Body of pancreas (tissue), 4 donors: ENCODE measurements around the gene LRRC47. TPM values are rescaled to one million over a fixed set of nuclear protein-coding genes. Genes with fewer than 3 reads are reported as not detected.

Experiments
- ATAC-seq: fragments of 150-250 bp; one replicate; pipeline ENCODE4 v1.9.1; 2016
- DNase-seq, 4 donors: peaks; one replicate each; pipeline ENCODE4 v3.0.0-alpha.2; 2019
- H3K27ac ChIP-seq, 4 donors: fragments of 200-600 bp; sonication (generic); 1 replicate in 3 of 4; 2 replicates in 1 of 4; pipeline versions ENCODE4 v1.5.1 to v1.6.1; 2016 to 2019; ENCODE audit warnings: mild to moderate bottlenecking in 1 of 4, mixed read lengths in 1 of 4, moderate library complexity in 1 of 4
- H3K27me3 ChIP-seq, 2 donors: fragments of 200-600 bp; sonication (generic); one replicate each; pipeline ENCODE4 v1.6.0; 2016; ENCODE audit warnings: mild to moderate bottlenecking in 1 of 2
- H3K36me3 ChIP-seq, 2 donors: fragments of 200-600 bp; sonication (generic); replicated peaks in 1 of 2; 2 replicates each; pipeline ENCODE4 v1.5.1; 2016; ENCODE audit warnings: low read depth in 2 of 2; ENCODE audit not compliant: insufficient read depth in 1 of 2
- H3K4me1 ChIP-seq: fragments of 200-600 bp; sonication (generic); one replicate; pipeline ENCODE4 v1.6.0; 2016
- H3K4me3 ChIP-seq, 2 donors: fragments of 200-600 bp; sonication (generic); 1 replicate in 1 of 2; 2 replicates in 1 of 2; pipeline ENCODE4 v1.5.1; 2016 to 2019
- H3K9me3 ChIP-seq, 3 donors: fragments of 200-600 bp; sonication (generic); 1 replicate in 2 of 3; 2 replicates in 1 of 3; pipeline ENCODE4 v1.5.1; 2016
- POLR2A ChIP-seq, 3 donors: fragments of 450-650 bp; IDR thresholded peaks; one replicate each; pipeline ENCODE4 v1.6.1; 2016; ENCODE audit warnings: antibody characterized with exemption in 3 of 3, mild to moderate bottlenecking in 2 of 3
- WGBS, 2 donors: methylation state at CpG; one replicate each; pipeline ENCODE4 v1.1.5; 2017; 5-methylcytosine and 5-hydroxymethylcytosine counted together
- intact Hi-C: fragments of 100-400 bp; cut with DNase I; formaldehyde crosslinking; loops from one replicate; pipeline ENCODE4 v1.15.1; 2023
- total RNA-seq, 2 donors: library from RNA; depleted of rRNA; stranded (reverse); fragments of >200 nt; gene quantifications; one replicate each; pipeline ENCODE4 v1.1.0, GENCODE V29; 2016
- TF ChIP-seq, protein P1 (sequence below), 7 experiments: fragments of 450-650 bp in 4 of 7; fragments of 200-600 bp in 3 of 7; sonication (generic) in 3 of 7; IDR thresholded peaks; one replicate each; pipeline ENCODE4 v1.5.1; 2016 to 2019; ENCODE audit warnings: antibody characterized with exemption in 7 of 7

Gene LRRC47
- total RNA-seq, 2 donors from 2014 or later, result 40.0 to 49.4 TPM

DNA sequence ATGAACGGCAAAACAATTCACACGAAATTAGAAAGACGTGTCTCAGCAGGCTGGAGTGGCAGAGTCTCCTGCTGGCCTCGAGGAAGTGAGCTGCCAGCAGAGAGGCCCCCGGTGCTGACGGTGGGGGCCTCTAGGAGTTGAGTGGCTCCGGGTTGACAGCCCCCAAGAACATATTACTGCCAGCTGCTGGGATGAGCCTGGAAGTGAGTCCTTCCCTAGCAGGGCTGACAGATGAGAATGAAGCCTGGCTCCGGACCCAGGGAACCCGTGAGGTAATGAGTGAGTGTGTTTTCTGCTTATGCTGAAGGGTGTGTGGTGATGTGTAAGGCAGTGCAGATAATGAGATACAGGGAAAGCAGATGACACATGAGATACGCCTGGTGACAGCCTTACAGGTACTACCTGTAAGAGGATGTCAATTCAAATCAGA is 23.5 kb upstream of the LRRC47 start:
- TF ChIP-seq, protein P1, sequence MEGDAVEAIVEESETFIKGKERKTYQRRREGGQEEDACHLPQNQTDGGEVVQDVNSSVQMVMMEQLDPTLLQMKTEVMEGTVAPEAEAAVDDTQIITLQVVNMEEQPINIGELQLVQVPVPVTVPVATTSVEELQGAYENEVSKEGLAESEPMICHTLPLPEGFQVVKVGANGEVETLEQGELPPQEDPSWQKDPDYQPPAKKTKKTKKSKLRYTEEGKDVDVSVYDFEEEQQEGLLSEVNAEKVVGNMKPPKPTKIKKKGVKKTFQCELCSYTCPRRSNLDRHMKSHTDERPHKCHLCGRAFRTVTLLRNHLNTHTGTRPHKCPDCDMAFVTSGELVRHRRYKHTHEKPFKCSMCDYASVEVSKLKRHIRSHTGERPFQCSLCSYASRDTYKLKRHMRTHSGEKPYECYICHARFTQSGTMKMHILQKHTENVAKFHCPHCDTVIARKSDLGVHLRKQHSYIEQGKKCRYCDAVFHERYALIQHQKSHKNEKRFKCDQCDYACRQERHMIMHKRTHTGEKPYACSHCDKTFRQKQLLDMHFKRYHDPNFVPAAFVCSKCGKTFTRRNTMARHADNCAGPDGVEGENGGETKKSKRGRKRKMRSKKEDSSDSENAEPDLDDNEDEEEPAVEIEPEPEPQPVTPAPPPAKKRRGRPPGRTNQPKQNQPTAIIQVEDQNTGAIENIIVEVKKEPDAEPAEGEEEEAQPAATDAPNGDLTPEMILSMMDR (IDR thresholded peaks at IDR 0.05), result no peak
- no peak for TF ChIP-seq POLR2A (IDR thresholded peaks at IDR 0.05)
- Histone ChIP-seq H3K27me3 (no peaks in the 10 kb centered on the region), H3K4me1 (no peaks in the 10 kb centered on the region), H3K9me3 (no peaks in the 10 kb centered on the region), H3K27ac (no peak overlapping the region), H3K36me3 (peaks cover 0 to 26% of the 10 kb centered on the region in 2 donors), H3K4me3 (no peak overlapping the region)
- DNase-seq, result no peak
- no peak for ATAC-seq
- 70 to 80% methylated on average over 10 of the region's 10 CpGs for WGBS, 2 donors
- intact Hi-C loops, result no loop called here

DNA sequence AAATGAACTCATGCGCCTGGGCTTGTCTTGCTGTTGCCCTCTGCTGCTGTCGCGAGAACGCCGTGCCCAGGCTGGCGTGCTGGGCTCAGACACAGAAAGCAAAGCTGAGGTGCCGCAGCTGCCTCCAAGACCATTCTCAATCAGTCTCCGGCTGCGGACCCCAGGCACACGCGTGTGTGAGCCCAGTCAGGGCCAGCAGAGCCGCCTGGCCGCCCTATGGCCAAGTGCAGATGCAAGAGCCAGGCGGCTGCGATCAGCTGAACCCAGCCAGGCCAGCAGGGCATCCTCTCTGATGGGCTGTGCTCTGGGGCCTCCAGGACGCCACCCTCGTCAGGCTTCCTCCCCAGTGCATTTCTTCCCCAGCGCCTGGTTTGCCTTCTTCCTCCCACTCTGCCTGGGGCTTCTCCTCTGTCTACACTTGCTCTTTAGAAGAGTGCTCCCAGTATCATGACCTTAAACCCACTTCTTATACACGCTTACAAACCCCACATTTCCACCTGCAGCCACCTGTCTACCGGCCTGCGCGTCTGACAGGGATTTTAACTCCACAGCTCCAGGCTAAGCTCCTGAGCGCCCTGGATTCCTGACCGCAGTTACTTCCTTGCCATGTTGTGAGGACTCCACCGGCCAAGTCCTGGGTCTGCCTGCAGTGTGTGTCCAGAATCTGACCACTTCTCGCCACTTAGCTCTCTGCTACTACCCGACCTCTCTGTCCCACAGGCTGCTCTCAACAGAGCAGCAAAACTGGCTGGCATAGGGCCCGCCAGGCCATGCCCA is 21.7 kb upstream of the LRRC47 start:
- TF ChIP-seq, protein P1 (IDR thresholded peaks at IDR 0.05), result no peak
- H3K27ac ChIP-seq, result no peak overlapping the region
- no peaks in the 10 kb centered on the region for H3K4me1 ChIP-seq
- peaks cover 0 to 27% of the 10 kb centered on the region in 2 donors for H3K36me3 ChIP-seq
- no peak overlapping the region for H3K4me3 ChIP-seq
- ATAC-seq, result no peak
- DNase-seq, result no peak
- no peaks in the 10 kb centered on the region for H3K27me3 ChIP-seq
- H3K9me3 ChIP-seq, result no peaks in the 10 kb centered on the region
- WGBS, 2 donors, result 89 to 95% methylated on average over 26 to 27 of the region's 28 CpGs
- intact Hi-C loops, result no loop called here

DNA sequence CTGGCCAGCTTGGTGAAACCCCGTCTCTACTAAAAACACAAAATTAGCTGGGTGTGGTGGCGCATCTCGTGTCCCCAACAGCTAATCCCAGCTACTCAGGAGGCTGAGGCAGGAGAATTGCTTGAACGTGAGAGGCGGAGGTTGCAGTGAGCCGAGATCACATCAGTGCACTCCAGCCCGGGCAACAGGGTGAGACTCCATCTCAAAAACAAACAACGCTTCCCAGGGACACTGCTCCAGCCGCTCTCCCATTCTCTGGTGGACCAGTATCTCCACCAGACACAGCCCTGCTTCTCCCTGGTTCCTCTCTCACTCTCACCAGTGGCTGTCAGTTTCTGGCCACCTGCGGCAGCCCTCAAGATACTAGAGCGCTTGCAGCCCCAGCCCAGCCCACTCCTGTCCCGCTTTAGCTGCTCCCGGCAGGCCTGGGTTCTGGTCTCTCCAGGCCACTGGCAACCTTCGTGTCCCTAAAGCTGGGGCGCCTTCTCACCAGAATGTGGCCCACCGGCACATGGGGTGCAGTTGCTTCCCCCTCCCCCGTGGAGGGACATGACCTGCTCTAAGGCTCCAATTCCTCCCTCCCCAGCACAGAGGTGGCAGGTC is 20.9 kb upstream of the LRRC47 start:
- no peaks in the 10 kb centered on the region for H3K9me3 ChIP-seq
- intact Hi-C loops, result no loop called here
- no peak overlapping the region for H3K27ac ChIP-seq
- ATAC-seq, result no peak
- no peaks in the 10 kb centered on the region for H3K4me1 ChIP-seq
- no peaks in the 10 kb centered on the region for H3K27me3 ChIP-seq
- TF ChIP-seq POLR2A (IDR thresholded peaks at IDR 0.05), result no peak
- TF ChIP-seq, protein P1 (IDR thresholded peaks at IDR 0.05), result no peak
- H3K36me3 ChIP-seq, result peaks cover 0 to 23% of the 10 kb centered on the region in 2 donors
- H3K4me3 ChIP-seq, result no peak overlapping the region
- no peak for DNase-seq
- WGBS, 2 donors, result 92% methylated on average over 16 to 17 of the region's 17 CpGs

DNA sequence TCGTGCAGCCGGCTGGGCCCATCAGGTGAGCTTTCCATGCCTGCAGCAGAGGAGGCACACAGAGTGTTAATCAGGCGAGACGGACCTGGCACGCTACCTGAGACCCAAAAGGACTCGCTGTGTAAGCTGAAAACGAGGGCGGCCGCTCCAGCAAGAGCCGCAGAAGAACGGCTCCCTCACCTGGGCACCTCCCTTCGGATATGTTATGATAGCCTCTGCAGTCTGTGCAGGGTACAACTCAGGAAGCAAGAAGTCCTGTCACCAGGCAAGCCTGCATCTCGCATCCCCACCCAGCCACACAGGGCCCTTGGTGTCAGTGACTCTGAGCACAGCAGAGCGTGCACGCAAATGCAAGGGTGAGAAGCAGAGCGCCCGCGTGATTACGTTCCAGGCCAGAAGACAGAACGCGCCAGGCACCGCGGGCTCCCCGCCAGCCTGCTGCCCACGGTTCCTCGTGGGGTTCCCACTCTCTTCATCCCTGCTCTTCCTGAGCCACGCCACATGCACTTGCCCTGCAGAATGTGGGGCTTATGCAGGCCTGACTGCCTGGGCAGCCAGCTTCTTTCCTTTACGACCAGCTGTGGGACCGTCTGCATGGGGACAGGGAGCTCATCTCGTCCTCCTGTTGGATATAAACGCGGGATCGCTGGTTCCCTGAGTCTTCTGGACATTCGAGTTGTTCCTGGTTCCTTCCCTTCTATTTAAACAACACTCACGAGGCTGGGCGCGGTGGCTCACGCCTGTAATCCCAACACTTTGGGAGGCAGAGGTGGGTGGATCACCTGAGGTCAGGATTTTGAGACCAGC is 20.2 kb upstream of the LRRC47 start:
- Histone ChIP-seq H3K4me3 (no peak overlapping the region), H3K36me3 (peaks cover 0 to 23% of the 10 kb centered on the region in 2 donors), H3K27me3 (no peaks in the 10 kb centered on the region), H3K4me1 (no peaks in the 10 kb centered on the region), H3K27ac (no peak overlapping the region), H3K9me3 (no peaks in the 10 kb centered on the region)
- no peak for ATAC-seq
- 83 to 90% methylated on average over 16 to 38 of the region's 38 CpGs for WGBS, 2 donors
- DNase-seq, result no peak
- intact Hi-C loops, result no loop called here
- TF ChIP-seq, protein P1 (IDR thresholded peaks at IDR 0.05), result no peak
- TF ChIP-seq POLR2A (IDR thresholded peaks at IDR 0.05), result no peak
